ENCODE data around the gene ZBED4.

Gene ZBED4

GRCh38 chr22:49872347-49872746 is 18.7 kb downstream of the ZBED4 start:
- DNase-seq (ENCODE audit: low read depth), result no peak
- no peak overlapping the region for H3K4me3 ChIP-seq (ENCODE audit: low read length)
- TF ChIP-seq CTCF (IDR thresholded peaks at IDR 0.05; ENCODE audit: insufficient read depth, low read depth, low read length, missing control alignments), result no peak

- H3K4me3 ChIP-seq (ENCODE audit: low read length), result no peak overlapping the region
Measured at GRCh38 chr22:49873228-49873940, 19.7 kb downstream of the ZBED4 start.

GRCh38 chr22:49877642-49878041 is 24.0 kb downstream of the ZBED4 start:
- no peak for TF ChIP-seq CTCF (IDR thresholded peaks at IDR 0.05; ENCODE audit: insufficient read depth, low read depth, low read length, missing control alignments)
- H3K4me3 ChIP-seq (ENCODE audit: low read length), result no peak overlapping the region
- DNase-seq (ENCODE audit: low read depth), result no peak

More at GRCh38 chr22:49873228-49873940, 19.7 kb downstream of the ZBED4 start:
- DNase-seq (ENCODE audit: low read depth), result no peak
- no peak for TF ChIP-seq CTCF (IDR thresholded peaks at IDR 0.05; ENCODE audit: insufficient read depth, low read depth, low read length, missing control alignments)

GRCh38 chr22:49878206-49878605 is 24.6 kb downstream of the ZBED4 start:
- DNase-seq (ENCODE audit: low read depth), result no peak
- TF ChIP-seq CTCF (IDR thresholded peaks at IDR 0.05; ENCODE audit: insufficient read depth, low read depth, low read length, missing control alignments), result no peak
- no peak overlapping the region for H3K4me3 ChIP-seq (ENCODE audit: low read length)

GRCh38 chr22:49879871-49880270 is 26.2 kb downstream of the ZBED4 start:
- DNase-seq (ENCODE audit: low read depth), result no peak
- H3K4me3 ChIP-seq (ENCODE audit: low read length), result no peak overlapping the region
- no peak for TF ChIP-seq CTCF (IDR thresholded peaks at IDR 0.05; ENCODE audit: insufficient read depth, low read depth, low read length, missing control alignments)

- no peak for TF ChIP-seq CTCF (IDR thresholded peaks at IDR 0.05; ENCODE audit: insufficient read depth, low read depth, low read length, missing control alignments)
- no peak overlapping the region for H3K4me3 ChIP-seq (ENCODE audit: low read length)
- no peak for DNase-seq (ENCODE audit: low read depth)
Measured at GRCh38 chr22:49880281-49880680, 26.6 kb downstream of the ZBED4 start.

- TF ChIP-seq CTCF (IDR thresholded peaks at IDR 0.05; ENCODE audit: insufficient read depth, low read depth, low read length, missing control alignments), result no peak
- H3K4me3 ChIP-seq (ENCODE audit: low read length), result no peak overlapping the region
- DNase-seq (ENCODE audit: low read depth), result no peak
Measured at GRCh38 chr22:49881856-49882255, 28.2 kb downstream of the ZBED4 start.
